SH-SY5Y (cell line): ENCODE data around the gene INPP5A.

Experiments used
- GATA2 ChIP-seq: IDR thresholded peaks from 2 replicates; pipeline ENCODE4 v1.6.1; 2011; ENCODE audit warnings: mild to moderate bottlenecking, low read depth, low read length
- GATA3 ChIP-seq: IDR thresholded peaks from 2 replicates; pipeline ENCODE4 v1.6.1; 2011; ENCODE audit warnings: low read depth, mild to moderate bottlenecking, low read length, moderate library complexity

DNA sequence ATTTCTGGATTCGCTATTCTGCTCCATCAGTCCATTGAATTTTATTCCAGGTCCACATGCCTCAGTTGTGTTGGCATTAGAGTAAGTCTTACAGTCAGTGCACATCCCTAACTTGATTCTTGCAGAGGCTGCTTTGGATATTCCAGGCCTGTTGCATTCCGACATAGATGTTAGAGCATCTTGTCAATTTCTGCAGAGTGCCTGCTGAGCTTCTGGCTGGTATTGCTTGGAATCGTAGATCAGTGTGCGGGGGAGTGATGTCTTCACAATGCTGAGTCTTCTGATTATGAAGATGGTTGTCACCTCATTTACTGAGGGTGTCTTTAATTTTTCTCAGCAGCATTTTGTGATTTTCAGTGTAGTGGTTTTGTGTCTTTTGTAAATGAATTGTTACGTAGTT lies 45.2 kb downstream of the INPP5A start:
- no peak for TF ChIP-seq GATA3
- TF ChIP-seq GATA2: no peak
